ENCODE data around the gene GBP6.
"Not testable (repeated sequence)": the region's sequence is repeated elsewhere in the genome, so short reads cannot be mapped to it uniquely, and the experiment has no call there.

The GBP6 gene

GRCh38 chr1:89363638-89364536 lies at the start of gene GBP6:
Gene GBP6 (plus strand): TSS chr1:89364059. CDS start chr1:89368552, 4,493 bp downstream.
- DNase-seq = no peak

- no peak for DNase-seq
Measured at GRCh38 chr1:89322402-89322801, 41.5 kb upstream of the GBP6 start.

- no peak for DNase-seq
Measured at GRCh38 chr1:89331890-89332289, 32.0 kb upstream of the GBP6 start.

GRCh38 chr1:89332461-89332860 lies 31.4 kb upstream of the GBP6 start:
- no peak for DNase-seq

- DNase-seq = no peak
Measured at GRCh38 chr1:89335486-89335885, 28.4 kb upstream of the GBP6 start.

- no peak for DNase-seq
Measured at GRCh38 chr1:89337903-89338302, 26.0 kb upstream of the GBP6 start.

- DNase-seq = no peak
Measured at GRCh38 chr1:89339039-89339438, 24.8 kb upstream of the GBP6 start.

GRCh38 chr1:89345479-89345878 lies 18.4 kb upstream of the GBP6 start:
- not testable (repeated sequence) for DNase-seq

- DNase-seq = no peak
Measured at GRCh38 chr1:89347296-89347695, 16.6 kb upstream of the GBP6 start.

- no peak for DNase-seq
Measured at GRCh38 chr1:89350298-89350697, 13.6 kb upstream of the GBP6 start.

GRCh38 chr1:89351597-89352311 lies 12.1 kb upstream of the GBP6 start:
- DNase-seq = no peak

GRCh38 chr1:89352421-89352820 lies 11.4 kb upstream of the GBP6 start:
- no peak for DNase-seq

- DNase-seq = no peak
Measured at GRCh38 chr1:89354205-89354604, 9.7 kb upstream of the GBP6 start.

- no peak for DNase-seq
Measured at GRCh38 chr1:89355056-89355455, 8.8 kb upstream of the GBP6 start.

GRCh38 chr1:89356658-89357400 lies 7.0 kb upstream of the GBP6 start:
- DNase-seq = no peak

- DNase-seq = peak; percentile 87
Measured at GRCh38 chr1:89358287-89358893, 5.5 kb upstream of the GBP6 start.

- no peak for DNase-seq
Measured at GRCh38 chr1:89360716-89361115, 3.1 kb upstream of the GBP6 start.

- DNase-seq = no peak
Measured at GRCh38 chr1:89361681-89362080, 2.2 kb upstream of the GBP6 start.

GRCh38 chr1:89363196-89363595 lies 663 bp upstream of the GBP6 start:
- DNase-seq = no peak

- no peak for DNase-seq
Measured at GRCh38 chr1:89364954-89365550, 1.2 kb downstream of the GBP6 start.

- no peak for DNase-seq
Measured at GRCh38 chr1:89367221-89367620, 3.4 kb downstream of the GBP6 start.

GRCh38 chr1:89369331-89369730 lies 5.5 kb downstream of the GBP6 start:
- DNase-seq = no peak

- DNase-seq = not testable (repeated sequence)
Measured at GRCh38 chr1:89373810-89374209, 10.0 kb downstream of the GBP6 start.
